GM10847 (cell line): Measurements from ENCODE around the gene SNRPD3.

Experiments
- POLR2A ChIP-seq: IDR thresholded peaks from 2 replicates; pipeline ENCODE4 v1.6.1; 2011; ENCODE audit not compliant: insufficient read length; ENCODE audit errors: extremely low read depth

SNRPD3 gene

DNA sequence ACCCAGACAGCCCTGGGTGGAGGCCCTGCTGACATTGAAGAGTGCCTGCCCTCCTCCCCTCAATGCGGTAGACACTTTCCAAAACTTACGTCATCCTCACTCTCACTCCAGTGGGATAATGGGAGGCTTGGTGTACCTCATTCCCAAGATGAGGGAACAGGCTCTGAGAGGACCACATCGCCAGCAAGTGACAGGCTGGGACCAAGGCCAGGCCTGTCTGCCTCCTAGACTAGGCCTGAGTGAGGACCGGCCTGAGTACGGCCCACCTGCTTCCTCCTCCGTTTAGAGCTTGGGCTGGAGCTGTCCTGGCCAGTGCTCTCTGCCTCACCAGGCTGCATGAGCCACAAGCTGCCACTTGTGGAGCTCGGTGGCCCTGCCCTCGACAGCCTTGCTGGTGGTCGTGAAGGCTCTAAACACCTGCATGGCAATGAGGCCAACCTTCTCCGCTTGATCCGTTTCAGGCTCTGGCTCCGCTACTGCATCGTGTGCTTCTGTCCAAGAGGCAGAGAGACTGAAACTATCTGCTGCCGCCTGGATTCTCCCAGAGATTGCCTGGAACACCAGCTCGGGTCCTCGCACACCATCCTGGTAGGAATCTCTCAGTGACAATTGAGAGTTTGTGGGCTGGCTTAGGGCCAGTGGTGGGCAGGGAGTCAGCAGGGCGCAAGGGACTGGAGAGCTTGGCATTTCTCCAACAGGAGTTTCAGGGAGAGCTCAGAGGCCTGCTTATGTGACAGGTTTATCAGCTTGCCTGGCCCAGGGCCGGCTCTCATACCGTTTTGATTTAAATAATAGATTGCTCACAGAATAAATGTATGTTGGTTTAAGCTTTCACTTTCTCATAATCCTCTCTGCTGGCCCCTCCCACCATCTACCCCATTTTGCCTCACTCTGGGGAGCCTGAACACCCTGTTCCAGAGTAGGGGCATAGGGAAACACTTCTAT is 27.7 kb downstream of the SNRPD3 start:
- no peak for TF ChIP-seq POLR2A

DNA sequence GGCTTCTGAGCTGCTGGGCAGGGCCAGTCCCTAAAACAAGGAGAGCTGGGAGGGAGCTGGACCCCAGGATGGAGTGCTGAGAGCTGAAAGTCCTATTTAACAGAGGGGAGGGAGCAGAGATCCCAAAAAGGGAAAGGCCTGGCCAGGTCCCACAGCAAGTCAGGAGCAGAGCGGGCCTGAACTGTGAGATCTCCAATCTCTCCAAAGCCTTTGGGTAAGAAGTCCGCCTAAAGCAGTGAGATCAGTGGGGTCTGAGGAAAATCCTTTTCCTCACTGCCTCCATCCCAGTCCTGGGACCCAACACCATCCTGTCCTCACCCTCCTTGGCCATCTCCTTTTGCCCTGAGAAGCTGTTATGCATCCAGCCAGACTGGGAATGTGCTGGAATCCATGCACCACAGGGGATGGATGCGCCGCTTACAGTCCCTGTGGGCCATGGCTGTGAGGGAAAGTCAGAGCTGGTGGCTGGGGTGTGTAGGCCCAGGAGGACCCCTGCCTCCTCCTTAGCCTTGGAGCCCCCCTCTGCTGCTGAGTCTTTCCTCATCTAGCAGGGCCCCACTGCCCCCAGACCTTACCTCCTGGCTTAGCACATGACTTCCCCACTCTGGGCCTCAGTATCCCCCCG is 28.5 kb downstream of the SNRPD3 start:
- no peak for TF ChIP-seq POLR2A

DNA sequence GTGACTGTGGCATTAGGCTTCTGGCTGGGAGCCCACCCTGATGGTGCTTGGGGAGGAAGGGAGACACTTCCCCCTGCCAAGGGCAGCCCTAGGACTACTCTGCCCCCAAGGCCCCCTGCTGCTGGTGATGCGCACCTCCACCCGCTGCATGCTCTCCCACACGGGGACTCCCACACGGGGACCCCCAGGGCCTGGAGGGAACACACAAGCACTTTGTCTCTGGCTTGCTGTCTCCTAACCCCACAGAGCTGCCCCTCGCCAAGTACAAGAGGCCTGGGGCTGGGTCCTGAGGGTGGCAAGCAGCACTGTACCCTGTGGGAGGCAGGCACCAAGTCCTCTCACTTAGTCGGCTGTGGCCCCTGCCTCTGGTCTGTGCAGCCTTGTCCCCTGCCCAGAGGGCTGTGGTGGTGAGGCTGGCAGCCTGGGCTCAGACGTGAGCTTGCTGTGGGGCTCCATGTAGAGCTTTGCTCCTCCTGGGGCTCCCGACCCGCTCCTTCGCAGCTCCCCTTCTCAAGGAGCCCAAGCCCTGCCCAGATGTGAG is 29.1 kb downstream of the SNRPD3 start:
- no peak for TF ChIP-seq POLR2A

DNA sequence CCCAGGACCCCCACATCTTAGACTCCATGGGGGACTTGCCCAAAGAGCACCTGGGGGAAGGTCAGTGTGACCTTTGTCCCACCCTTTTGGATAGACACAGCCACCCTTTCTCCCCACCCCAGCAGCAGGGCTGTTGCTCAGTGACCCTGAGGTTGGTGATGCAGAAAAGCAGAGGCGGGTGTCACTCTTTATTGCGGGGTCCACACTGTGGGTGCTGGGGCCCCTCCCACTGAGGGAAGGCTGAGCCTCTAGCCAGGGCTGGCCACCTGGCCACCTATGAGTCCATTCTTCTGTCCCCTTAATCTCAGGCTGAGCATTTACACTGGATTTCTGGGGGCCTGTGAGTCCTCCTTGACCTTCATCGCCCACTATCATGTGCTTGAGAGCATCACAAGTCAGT is 29.7 kb downstream of the SNRPD3 start:
- no peak for TF ChIP-seq POLR2A

DNA sequence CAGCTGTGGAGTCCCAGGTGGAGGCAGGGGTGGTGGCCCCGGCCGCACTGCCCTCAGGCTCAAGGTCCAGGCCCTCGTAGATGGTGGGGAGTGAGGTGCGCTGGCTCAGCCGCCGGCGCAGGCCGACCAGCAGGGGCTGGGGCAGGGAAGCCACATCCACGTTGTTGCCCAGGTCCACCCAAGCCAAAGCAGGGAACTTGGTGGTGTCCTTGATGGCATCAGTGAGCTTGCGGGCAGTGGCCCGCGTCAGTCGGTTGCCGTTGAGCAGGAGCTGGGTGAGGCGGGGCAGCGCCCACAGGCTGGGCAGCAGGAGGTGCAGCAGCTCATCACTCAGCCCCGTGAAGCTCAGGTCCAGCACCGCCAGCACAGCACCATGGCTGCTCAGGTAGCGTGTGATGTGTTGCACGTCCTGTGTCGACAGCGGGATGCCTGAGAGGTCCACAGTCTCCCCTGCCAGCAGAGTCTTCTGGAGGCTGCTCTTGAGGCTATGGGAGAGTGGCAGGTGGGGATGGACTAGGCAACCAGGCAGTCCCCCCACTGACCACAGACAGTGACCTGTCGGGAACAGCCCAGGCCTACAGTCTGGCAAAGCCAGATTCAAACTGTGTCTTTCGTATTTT is 30.2 kb downstream of the SNRPD3 start:
- no peak for TF ChIP-seq POLR2A

DNA sequence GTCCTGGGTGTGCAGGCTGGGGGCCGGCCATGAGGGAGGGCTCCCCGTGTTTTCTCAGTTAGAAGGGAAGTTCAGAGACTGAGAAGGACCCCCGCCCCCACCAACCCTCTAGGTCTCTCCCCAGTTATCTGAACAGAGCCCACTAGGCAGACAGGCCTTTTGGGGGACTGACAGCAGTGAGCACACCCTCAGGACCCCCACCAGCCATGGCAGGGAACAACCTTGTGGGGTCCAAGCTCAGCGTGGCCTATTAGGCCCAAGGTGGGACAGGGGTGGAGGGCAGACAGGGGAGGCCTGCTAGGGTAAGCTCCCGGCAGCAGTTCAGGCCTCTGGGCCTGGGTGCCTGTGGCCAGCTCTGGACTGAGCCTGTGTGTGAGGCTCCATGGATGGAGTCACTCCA is 31.5 kb downstream of the SNRPD3 start:
- TF ChIP-seq POLR2A = no peak

DNA sequence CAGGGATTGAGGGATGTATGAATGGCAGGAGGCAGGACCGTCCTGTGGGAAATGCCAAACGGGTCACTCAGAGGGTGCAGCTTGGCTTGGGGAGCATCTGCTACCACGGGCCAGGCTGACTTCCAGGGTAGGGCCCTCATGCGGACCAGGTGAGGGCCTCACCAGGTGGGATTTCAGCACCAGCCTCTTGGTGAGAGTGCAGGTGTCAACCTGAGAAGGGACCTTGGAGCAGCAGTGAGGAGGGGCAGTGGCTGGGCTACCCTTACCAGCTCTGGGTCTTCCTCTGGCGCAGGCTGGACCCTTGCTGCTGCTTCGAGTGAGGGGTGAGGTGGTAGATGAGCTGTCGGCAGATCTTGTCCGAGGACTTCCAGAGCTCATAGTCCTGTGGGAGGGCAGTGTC is 32.1 kb downstream of the SNRPD3 start:
- no peak for TF ChIP-seq POLR2A

DNA sequence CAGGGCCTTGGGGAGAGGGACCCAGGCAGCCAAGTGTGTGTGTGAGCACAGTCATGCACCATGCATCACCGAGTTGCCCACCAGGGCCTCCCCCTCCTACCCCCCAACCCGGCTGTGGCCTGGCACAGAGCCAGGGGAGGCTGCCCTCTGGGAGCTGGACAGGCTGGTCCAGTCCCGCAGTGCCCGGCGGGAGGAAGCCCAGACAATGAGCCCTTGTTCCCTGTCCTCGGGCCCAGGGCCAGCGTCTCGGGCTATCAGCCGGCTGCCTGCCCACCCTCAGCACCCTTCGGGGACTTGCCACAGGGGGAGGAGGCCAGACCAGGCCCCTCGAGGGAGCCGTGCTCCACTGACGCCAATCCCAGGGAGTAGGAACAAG is 32.6 kb downstream of the SNRPD3 start:
- no peak for TF ChIP-seq POLR2A

DNA sequence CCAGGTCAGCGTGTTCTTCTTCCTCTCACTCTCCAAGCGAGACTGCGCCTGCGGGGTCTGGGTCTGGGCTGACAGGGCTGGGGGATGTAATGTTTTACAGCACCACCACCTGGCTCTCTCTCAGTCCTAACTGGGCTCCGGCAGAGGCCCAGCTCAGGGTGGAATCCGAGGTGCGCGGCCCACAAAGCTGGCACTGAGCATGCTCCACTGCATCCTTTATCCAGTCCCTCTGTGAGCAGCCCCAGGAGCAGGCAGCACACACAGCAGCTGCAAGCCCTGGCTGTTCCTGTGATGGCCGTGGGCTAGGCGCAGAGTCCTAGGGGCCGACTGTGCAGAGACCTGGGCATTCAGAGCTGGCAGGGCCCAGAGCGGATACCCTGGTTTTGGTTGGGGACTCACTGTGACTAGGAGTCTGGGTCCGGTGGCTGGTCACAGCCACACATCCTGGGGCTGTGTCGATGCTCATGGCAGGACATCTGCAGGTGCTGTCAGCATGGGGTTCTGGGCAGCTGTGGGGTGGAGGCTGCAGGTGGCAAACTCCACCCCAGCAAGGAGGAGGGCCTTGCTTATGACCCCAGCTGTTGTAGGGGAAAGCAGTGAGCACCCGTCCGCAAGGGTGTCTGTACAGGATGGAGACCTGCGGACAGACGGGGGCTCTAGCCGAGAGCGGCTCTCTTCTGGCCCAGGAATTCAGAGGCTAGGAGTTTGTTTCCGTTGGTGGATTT is 33.1 kb downstream of the SNRPD3 start:
- no peak for TF ChIP-seq POLR2A

DNA sequence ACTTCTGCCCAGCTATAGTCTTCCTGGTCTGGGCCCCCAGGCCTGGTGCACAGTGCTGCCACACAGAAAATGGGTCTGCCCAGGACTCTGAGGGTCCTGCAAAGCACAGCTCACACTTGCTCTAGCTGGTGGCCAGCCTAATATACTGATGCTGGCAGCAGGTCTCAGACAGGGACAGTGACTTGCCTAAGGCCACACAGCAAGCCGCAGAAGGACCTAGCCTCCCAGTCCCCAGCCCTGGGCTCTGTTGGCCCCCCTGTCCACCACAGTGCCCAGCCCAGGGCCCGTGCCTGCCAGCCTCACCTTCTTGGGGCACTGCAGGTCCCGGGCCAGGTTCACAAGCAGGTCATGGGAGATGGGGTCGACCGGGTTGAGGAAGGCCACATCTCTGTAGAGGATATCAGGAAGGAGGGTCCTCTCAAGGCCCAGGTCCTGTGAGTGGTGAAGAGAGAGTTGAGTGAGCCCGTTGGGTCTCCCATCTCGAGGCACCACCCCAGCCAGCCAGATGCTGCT is 33.8 kb downstream of the SNRPD3 start:
- no peak for TF ChIP-seq POLR2A

DNA sequence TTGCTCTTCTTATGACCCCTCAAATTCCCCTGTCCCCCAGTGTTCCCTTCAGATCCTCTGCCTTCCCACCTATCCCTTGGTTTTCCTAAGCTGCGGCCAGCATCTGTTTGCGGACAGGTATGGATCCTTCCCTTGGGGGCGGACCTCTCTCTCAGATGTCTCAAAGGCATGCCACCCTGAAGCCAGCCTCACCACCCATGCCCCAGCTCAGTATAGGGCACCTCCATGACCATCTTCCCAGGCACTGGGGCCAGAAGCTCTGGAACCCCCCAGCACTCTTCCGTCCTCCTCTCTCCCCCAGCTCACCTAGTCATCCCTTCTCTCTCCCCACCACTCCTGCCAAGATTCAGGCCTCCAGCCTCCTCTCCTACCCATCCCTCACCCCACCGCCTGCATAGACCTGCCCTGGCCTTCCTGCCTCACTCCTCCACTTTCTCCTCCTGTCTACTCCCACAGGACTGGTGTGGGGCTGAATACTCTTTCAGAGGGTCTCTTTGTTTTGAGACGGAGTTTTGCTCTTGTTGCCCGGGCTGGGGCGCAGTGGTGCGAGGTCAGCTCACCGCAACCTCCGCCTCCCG is 34.9 kb downstream of the SNRPD3 start:
- TF ChIP-seq POLR2A = no peak

DNA sequence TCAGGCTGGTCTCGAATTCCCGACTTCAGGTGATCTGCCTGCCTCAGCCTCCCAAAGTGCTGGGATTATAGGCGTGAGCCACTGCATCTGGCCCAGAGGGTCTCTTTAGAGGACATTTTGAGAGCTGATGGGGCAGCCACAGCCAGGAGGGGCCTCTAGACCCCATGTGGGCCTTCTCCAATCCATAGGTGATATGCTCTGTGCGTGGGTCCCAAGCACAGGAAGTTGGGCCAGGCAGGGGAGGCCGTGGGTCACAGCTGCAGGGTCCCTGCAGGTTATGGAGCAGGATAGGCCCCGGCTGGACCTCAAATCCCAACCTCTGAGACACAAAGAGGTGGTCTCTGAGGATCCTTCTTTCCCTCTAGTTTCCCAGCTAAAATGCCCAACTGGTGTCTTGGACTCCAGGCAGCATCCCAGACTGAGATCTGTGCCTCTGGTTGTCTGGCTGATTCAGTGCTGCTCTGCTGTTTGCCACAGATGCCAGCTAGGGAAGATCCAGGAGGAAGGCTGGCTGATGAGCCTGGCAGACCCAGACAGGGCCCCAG is 35.6 kb downstream of the SNRPD3 start:
- TF ChIP-seq POLR2A = no peak

DNA sequence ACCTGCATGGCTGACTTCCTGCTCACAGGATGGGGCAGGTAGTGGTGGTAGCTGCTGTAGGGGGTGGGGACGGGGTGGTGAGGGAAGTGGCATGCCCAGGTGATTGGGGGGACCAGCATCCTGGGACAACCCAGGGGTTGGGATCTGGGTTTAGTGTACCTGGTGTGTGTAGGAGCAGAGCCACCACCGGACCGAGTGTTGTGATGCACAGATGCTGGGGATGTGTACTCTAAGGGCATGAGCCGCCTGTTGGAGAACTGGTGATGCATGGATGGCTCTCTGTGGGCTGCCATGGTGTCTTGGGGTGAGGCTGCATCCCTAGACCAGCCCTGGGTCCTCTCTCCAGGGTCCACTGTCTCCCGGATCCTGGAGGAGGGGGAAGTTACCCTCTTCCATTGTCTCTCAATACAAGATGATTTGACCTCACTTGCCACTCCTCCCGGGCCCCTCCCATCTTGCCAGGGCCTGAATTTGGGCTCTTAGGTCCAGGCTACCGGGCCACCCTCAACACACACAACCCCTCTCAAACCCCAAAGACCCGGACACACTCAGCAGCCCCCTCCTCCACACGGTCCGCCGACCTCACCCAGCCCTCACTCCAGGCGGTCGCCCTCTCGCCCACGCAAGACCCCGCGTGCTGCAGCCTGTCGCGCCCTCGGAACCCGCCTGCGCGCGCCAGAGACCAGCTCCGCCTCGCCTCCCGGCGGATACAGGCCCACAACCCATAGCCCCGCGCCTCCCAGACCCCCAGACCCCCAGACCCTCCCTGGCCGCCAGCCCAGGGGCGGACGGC is 36.5 kb downstream of the SNRPD3 start:
- TF ChIP-seq POLR2A = no peak
